GM21526 (cell line): Measurements from ENCODE around the gene SNAI3.

ENCODE experiments used
- ATAC-seq: cut with Tn5 transposase; IDR thresholded peaks from one replicate; pipeline ENCODE4 v1.9.1; 2021; ENCODE audit warnings: moderate library complexity; ENCODE audit not compliant: unreplicated experiment, low FRiP score

The SNAI3 gene

GRCh38 chr16:88686439-88687253 is at the start of gene SNAI3:
TSS of gene SNAI3 (minus strand) at chr16:88686507. CDS start at chr16:88686406, 101 bp downstream.
- peak; percentile 49 for ATAC-seq

GRCh38 chr16:88736088-88736487 is 49.8 kb upstream of the SNAI3 start:
- ATAC-seq: no peak

GRCh38 chr16:88735616-88736015 is 49.3 kb upstream of the SNAI3 start:
- no peak for ATAC-seq

GRCh38 chr16:88735121-88735520 is 48.8 kb upstream of the SNAI3 start:
- ATAC-seq: no peak

GRCh38 chr16:88734361-88734728 is 48.0 kb upstream of the SNAI3 start:
- ATAC-seq: no peak

- ATAC-seq: no peak
Measured at GRCh38 chr16:88733630-88734360, 47.5 kb upstream of the SNAI3 start.

GRCh38 chr16:88732961-88733294 is 46.6 kb upstream of the SNAI3 start:
- no peak for ATAC-seq

- ATAC-seq: no peak
Measured at GRCh38 chr16:88732172-88732960, 46.1 kb upstream of the SNAI3 start.

- no peak for ATAC-seq
Measured at GRCh38 chr16:88731699-88732098, 45.4 kb upstream of the SNAI3 start.

- ATAC-seq: no peak
Measured at GRCh38 chr16:88730632-88731607, 44.6 kb upstream of the SNAI3 start.

- no peak for ATAC-seq
Measured at GRCh38 chr16:88727871-88728270, 41.6 kb upstream of the SNAI3 start.

GRCh38 chr16:88726981-88727380 is 40.7 kb upstream of the SNAI3 start:
- no peak for ATAC-seq

- ATAC-seq: no peak
Measured at GRCh38 chr16:88726408-88726749, 40.1 kb upstream of the SNAI3 start.

GRCh38 chr16:88725609-88726407 is 39.5 kb upstream of the SNAI3 start:
- ATAC-seq: no peak

GRCh38 chr16:88724855-88725555 is 38.7 kb upstream of the SNAI3 start:
- no peak for ATAC-seq

GRCh38 chr16:88723911-88724310 is 37.6 kb upstream of the SNAI3 start:
- ATAC-seq: no peak

GRCh38 chr16:88723507-88723887 is 37.2 kb upstream of the SNAI3 start:
- ATAC-seq: no peak

GRCh38 chr16:88722784-88723506 is 36.6 kb upstream of the SNAI3 start:
- ATAC-seq: no peak
